PFSK-1 (cell line): ENCODE measurements around the gene CCDC61.

ENCODE experiments used
- FOXP2 ChIP-seq: optimal IDR thresholded peaks from 2 replicates; pipeline ENCODE3; 2011; ENCODE audit warnings: borderline replicate concordance, control low read depth, inconsistent platforms; ENCODE audit not compliant: insufficient read depth; ENCODE audit errors: extremely low read length, extremely low read depth
- POLR2AphosphoS5 ChIP-seq: IDR thresholded peaks from 2 replicates; pipeline ENCODE4 v1.6.1; 2012; ENCODE audit warnings: low read depth, mild to moderate bottlenecking, control low read depth, low read length, moderate library complexity
- REST ChIP-seq, 2 experiments: IDR thresholded peaks; 2 replicates each; pipeline versions ENCODE4 v1.6.1 to v1.8.0; 2011 to 2012; ENCODE audit warnings: low read depth in 2 of 2, low read length in 2 of 2, control low read depth in 1 of 2, inconsistent platforms in 1 of 2, mild to moderate bottlenecking in 1 of 2, moderate library complexity in 1 of 2; ENCODE audit not compliant: insufficient read depth in 1 of 2
- SIN3A ChIP-seq: IDR thresholded peaks from 2 replicates; pipeline ENCODE4 v1.6.1; 2012; ENCODE audit warnings: mild to moderate bottlenecking, low read length, moderate library complexity, borderline replicate concordance; ENCODE audit not compliant: insufficient read depth
- TAF1 ChIP-seq: IDR thresholded peaks from 2 replicates; pipeline ENCODE4 v1.6.1; 2012; ENCODE audit warnings: low read length, control low read depth, borderline replicate concordance; ENCODE audit not compliant: insufficient read depth

CCDC61 gene

GRCh38 chr19:45969676-45970075 is 25.6 kb upstream of the CCDC61 start:
- no peak for TF ChIP-seq SIN3A
- TF ChIP-seq POLR2AphosphoS5, result no peak
- no peak for TF ChIP-seq FOXP2
- TF ChIP-seq REST (IDR thresholded peaks at IDR 0.05; ENCODE audit: insufficient read depth in 1 of 2, low read depth in 2 of 2, low read length in 2 of 2), result no peak
- no peak for TF ChIP-seq TAF1

GRCh38 chr19:45971260-45971902 is 23.9 kb upstream of the CCDC61 start:
- TF ChIP-seq POLR2AphosphoS5, result no peak

GRCh38 chr19:45972081-45972946 is 23.0 kb upstream of the CCDC61 start:
- TF ChIP-seq TAF1 (no peak), POLR2AphosphoS5 (no peak), FOXP2 (no peak), REST (IDR thresholded peaks at IDR 0.05; ENCODE audit: insufficient read depth in 1 of 2, low read depth in 2 of 2, low read length in 2 of 2) (no peak), SIN3A (no peak)

GRCh38 chr19:45972947-45973540 is 22.2 kb upstream of the CCDC61 start:
- TF ChIP-seq SIN3A (no peak), TAF1 (no peak), POLR2AphosphoS5 (no peak), FOXP2 (no peak), REST (IDR thresholded peaks at IDR 0.05; ENCODE audit: insufficient read depth in 1 of 2, low read depth in 2 of 2, low read length in 2 of 2) (no peak)

GRCh38 chr19:45973553-45974338 is 21.5 kb upstream of the CCDC61 start, which contains the start of gene NOVA2:
TSS of gene NOVA2 (minus strand) at chr19:45973865. CDS start at chr19:45973351, 514 bp downstream.
- no peak for TF ChIP-seq REST (IDR thresholded peaks at IDR 0.05; ENCODE audit: insufficient read depth in 1 of 2, low read depth in 2 of 2, low read length in 2 of 2)
- no peak for TF ChIP-seq SIN3A
